ENCODE data around the gene KCNE4. TPM values are rescaled to one million over a fixed set of nuclear protein-coding genes. Genes with fewer than 3 reads are reported as not detected.

KCNE4 gene
- total and polyA plus RNA-seq, 9 of the 15 experiments (the other 6 are each of a cell fraction or from before 2014, with no cell fraction given), result not detected

- TF ChIP-seq ZNF311 (CRISPR knock-in tag; IDR thresholded peaks at IDR 0.05) (no peak), ARID3A (IDR thresholded peaks at IDR 0.05; ENCODE audit: borderline replicate concordance, low read depth, low read length) (no peak), WHSC1 (IDR thresholded peaks at IDR 0.05; ENCODE audit: low read length) (no peak), XRCC3 (IDR thresholded peaks at IDR 0.05) (no peak), ZNF780A (CRISPR knock-in tag; IDR thresholded peaks at IDR 0.05) (no peak), ESRRB (CRISPR knock-in tag; IDR thresholded peaks at IDR 0.05; ENCODE audit: borderline replicate concordance) (no peak), HNRNPK (IDR thresholded peaks at IDR 0.05; ENCODE audit: low read depth, low read length, poor library complexity, severe bottlenecking) (no peak), ZNF707 (CRISPR knock-in tag; conservative IDR thresholded peaks at IDR 0.05) (no peak), SUPT5H (IDR thresholded peaks at IDR 0.05) (no peak), ARID2 (IDR thresholded peaks at IDR 0.05) (no peak), ZNF740 (CRISPR knock-in tag; IDR thresholded peaks at IDR 0.05) (no peak), ZNF740 (tag; IDR thresholded peaks at IDR 0.05) (no peak)
- TF ChIP-seq, protein P1, sequence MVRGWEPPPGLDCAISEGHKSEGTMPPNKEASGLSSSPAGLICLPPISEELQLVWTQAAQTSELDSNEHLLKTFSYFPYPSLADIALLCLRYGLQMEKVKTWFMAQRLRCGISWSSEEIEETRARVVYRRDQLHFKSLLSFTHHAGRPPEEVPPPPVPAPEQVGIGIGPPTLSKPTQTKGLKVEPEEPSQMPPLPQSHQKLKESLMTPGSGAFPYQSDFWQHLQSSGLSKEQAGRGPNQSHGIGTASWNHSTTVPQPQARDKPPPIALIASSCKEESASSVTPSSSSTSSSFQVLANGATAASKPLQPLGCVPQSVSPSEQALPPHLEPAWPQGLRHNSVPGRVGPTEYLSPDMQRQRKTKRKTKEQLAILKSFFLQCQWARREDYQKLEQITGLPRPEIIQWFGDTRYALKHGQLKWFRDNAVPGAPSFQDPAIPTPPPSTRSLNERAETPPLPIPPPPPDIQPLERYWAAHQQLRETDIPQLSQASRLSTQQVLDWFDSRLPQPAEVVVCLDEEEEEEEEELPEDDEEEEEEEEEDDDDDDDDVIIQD (CRISPR knock-in tag; IDR thresholded peaks at IDR 0.05), result no peak
- TF ChIP-seq, protein P2, sequence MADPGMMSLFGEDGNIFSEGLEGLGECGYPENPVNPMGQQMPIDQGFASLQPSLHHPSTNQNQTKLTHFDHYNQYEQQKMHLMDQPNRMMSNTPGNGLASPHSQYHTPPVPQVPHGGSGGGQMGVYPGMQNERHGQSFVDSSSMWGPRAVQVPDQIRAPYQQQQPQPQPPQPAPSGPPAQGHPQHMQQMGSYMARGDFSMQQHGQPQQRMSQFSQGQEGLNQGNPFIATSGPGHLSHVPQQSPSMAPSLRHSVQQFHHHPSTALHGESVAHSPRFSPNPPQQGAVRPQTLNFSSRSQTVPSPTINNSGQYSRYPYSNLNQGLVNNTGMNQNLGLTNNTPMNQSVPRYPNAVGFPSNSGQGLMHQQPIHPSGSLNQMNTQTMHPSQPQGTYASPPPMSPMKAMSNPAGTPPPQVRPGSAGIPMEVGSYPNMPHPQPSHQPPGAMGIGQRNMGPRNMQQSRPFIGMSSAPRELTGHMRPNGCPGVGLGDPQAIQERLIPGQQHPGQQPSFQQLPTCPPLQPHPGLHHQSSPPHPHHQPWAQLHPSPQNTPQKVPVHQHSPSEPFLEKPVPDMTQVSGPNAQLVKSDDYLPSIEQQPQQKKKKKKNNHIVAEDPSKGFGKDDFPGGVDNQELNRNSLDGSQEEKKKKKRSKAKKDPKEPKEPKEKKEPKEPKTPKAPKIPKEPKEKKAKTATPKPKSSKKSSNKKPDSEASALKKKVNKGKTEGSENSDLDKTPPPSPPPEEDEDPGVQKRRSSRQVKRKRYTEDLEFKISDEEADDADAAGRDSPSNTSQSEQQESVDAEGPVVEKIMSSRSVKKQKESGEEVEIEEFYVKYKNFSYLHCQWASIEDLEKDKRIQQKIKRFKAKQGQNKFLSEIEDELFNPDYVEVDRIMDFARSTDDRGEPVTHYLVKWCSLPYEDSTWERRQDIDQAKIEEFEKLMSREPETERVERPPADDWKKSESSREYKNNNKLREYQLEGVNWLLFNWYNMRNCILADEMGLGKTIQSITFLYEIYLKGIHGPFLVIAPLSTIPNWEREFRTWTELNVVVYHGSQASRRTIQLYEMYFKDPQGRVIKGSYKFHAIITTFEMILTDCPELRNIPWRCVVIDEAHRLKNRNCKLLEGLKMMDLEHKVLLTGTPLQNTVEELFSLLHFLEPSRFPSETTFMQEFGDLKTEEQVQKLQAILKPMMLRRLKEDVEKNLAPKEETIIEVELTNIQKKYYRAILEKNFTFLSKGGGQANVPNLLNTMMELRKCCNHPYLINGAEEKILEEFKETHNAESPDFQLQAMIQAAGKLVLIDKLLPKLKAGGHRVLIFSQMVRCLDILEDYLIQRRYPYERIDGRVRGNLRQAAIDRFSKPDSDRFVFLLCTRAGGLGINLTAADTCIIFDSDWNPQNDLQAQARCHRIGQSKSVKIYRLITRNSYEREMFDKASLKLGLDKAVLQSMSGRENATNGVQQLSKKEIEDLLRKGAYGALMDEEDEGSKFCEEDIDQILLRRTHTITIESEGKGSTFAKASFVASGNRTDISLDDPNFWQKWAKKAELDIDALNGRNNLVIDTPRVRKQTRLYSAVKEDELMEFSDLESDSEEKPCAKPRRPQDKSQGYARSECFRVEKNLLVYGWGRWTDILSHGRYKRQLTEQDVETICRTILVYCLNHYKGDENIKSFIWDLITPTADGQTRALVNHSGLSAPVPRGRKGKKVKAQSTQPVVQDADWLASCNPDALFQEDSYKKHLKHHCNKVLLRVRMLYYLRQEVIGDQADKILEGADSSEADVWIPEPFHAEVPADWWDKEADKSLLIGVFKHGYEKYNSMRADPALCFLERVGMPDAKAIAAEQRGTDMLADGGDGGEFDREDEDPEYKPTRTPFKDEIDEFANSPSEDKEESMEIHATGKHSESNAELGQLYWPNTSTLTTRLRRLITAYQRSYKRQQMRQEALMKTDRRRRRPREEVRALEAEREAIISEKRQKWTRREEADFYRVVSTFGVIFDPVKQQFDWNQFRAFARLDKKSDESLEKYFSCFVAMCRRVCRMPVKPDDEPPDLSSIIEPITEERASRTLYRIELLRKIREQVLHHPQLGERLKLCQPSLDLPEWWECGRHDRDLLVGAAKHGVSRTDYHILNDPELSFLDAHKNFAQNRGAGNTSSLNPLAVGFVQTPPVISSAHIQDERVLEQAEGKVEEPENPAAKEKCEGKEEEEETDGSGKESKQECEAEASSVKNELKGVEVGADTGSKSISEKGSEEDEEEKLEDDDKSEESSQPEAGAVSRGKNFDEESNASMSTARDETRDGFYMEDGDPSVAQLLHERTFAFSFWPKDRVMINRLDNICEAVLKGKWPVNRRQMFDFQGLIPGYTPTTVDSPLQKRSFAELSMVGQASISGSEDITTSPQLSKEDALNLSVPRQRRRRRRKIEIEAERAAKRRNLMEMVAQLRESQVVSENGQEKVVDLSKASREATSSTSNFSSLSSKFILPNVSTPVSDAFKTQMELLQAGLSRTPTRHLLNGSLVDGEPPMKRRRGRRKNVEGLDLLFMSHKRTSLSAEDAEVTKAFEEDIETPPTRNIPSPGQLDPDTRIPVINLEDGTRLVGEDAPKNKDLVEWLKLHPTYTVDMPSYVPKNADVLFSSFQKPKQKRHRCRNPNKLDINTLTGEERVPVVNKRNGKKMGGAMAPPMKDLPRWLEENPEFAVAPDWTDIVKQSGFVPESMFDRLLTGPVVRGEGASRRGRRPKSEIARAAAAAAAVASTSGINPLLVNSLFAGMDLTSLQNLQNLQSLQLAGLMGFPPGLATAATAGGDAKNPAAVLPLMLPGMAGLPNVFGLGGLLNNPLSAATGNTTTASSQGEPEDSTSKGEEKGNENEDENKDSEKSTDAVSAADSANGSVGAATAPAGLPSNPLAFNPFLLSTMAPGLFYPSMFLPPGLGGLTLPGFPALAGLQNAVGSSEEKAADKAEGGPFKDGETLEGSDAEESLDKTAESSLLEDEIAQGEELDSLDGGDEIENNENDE (IDR thresholded peaks at IDR 0.05; ENCODE audit: low read depth, low read length), result no peak
Observed at GRCh38 chr2:223055140-223055539, 3.1 kb downstream of the KCNE4 start (continued).
